ENCODE results near the gene TNFRSF14. TPM values are rescaled to one million over a fixed set of nuclear protein-coding genes. Genes with fewer than 3 reads are reported as not detected.

TNFRSF14 gene
- total RNA-seq, 1 donor from 2014 or later = 0.36 TPM

DNA sequence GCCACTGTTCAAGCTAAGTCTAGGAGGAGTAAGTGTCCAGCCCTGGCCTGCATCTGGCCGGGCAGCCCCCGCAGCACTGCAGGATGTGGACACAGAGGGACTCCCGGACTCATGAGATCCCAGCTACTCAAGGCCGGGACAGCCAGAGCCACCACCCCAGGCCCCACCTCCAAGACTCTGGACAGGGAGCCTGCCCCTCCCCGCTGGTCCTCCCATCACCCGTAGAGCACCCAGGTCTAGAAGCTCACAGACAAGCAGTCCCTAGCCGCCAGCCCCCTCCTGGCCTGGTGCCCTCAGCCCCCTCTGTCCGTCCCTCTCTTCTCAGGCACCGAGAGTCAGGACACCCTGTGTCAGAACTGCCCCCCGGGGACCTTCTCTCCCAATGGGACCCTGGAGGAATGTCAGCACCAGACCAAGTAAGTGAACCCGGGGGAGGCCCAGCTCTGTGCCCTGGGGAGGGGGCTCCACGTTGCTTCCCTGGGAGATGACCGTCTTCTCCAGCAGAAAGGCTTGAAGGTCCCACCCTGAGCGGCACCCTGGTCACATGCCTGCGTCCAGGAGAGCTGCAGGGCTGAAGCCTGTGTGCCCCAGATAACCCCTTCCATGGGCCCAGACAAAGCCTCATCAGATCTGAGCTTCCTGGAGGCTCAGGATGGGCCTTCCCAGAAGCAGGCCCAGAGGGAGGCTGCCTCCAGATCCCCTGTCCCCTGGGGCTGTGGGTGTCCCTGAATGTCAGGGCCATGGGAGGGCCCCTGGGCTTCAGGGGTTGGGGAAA is 4.3 kb downstream of the TNFRSF14 start:
- DNase-seq (ENCODE audit: low read depth) (no peak), FAIRE-seq (no peak)
- TF ChIP-seq EZH2 (IDR thresholded peaks at IDR 0.05; ENCODE audit: insufficient read depth, low read length) = no peak
- TF ChIP-seq, protein P1, sequence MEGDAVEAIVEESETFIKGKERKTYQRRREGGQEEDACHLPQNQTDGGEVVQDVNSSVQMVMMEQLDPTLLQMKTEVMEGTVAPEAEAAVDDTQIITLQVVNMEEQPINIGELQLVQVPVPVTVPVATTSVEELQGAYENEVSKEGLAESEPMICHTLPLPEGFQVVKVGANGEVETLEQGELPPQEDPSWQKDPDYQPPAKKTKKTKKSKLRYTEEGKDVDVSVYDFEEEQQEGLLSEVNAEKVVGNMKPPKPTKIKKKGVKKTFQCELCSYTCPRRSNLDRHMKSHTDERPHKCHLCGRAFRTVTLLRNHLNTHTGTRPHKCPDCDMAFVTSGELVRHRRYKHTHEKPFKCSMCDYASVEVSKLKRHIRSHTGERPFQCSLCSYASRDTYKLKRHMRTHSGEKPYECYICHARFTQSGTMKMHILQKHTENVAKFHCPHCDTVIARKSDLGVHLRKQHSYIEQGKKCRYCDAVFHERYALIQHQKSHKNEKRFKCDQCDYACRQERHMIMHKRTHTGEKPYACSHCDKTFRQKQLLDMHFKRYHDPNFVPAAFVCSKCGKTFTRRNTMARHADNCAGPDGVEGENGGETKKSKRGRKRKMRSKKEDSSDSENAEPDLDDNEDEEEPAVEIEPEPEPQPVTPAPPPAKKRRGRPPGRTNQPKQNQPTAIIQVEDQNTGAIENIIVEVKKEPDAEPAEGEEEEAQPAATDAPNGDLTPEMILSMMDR (IDR thresholded peaks at IDR 0.05; ENCODE audit: insufficient read depth, low read depth, low read length) = no peak
- Mint-ChIP-seq H3K4me3 (ENCODE audit: unreplicated experiment) (no peak overlapping the region), H3K4me1 (ENCODE audit: low read depth, unreplicated experiment) (no peaks in the 10 kb centered on the region), H3K36me3 (ENCODE audit: low read depth, unreplicated experiment) (no peaks in the 10 kb centered on the region), H3K27ac (ENCODE audit: unreplicated experiment) (no peak overlapping the region), H3K9me3 (ENCODE audit: unreplicated experiment) (no peaks in the 10 kb centered on the region), H3K27me3 (ENCODE audit: low read depth, unreplicated experiment) (peaks cover 17% of the 10 kb centered on the region)
- H3K4me2 ChIP-seq (ENCODE audit: low read length) = no peak overlapping the region
- H3K36me3 ChIP-seq (ENCODE audit: insufficient read depth, low read length) = no peaks in the 10 kb centered on the region
- no peaks in the 10 kb centered on the region for H4K20me1 ChIP-seq (ENCODE audit: insufficient read depth, low read length)
- H3K27ac ChIP-seq (ENCODE audit: low read depth, low read length) = no peak overlapping the region
- H3K27me3 ChIP-seq (ENCODE audit: insufficient read depth, low read length) = no peaks in the 10 kb centered on the region
- H3K9me3 ChIP-seq (ENCODE audit: insufficient read depth, low read depth, low read length) = no peaks in the 10 kb centered on the region
- H3K79me2 ChIP-seq (ENCODE audit: insufficient read depth, low read length) = no peaks in the 10 kb centered on the region
- no peak overlapping the region for H3K9ac ChIP-seq (ENCODE audit: low read length)
- no peak overlapping the region for H2AFZ ChIP-seq (ENCODE audit: low read depth, low read length)
- H3K4me1 ChIP-seq (ENCODE audit: insufficient read depth, low read length) = peaks cover 9% of the 10 kb centered on the region
- H3K4me3 ChIP-seq (ENCODE audit: insufficient read depth, low read depth, low read length) = no peak overlapping the region

DNA sequence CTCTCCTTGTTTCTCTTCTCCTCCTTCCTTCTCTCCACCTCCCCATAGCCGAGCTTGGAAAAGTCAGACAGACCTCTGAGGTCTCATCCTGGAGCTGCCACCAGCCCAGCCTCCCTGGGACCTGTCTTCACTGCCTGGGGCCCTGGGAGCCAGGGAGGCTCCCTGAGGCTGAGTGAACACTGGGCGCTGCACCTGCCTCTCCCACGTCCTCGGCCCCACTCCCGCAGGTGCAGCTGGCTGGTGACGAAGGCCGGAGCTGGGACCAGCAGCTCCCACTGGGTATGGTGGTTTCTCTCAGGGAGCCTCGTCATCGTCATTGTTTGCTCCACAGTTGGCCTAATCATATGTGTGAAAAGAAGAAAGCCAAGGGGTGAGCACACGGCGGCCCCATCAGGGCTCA is 5.3 kb downstream of the TNFRSF14 start:
- H3K4me1 Mint-ChIP-seq (ENCODE audit: low read depth, unreplicated experiment) = peaks cover 5% of the 10 kb centered on the region
- H3K27me3 Mint-ChIP-seq (ENCODE audit: low read depth, unreplicated experiment) = peaks cover 15% of the 10 kb centered on the region
- Histone ChIP-seq H3K27ac (ENCODE audit: low read depth, low read length) (no peak overlapping the region), H3K4me2 (ENCODE audit: low read length) (no peak overlapping the region), H3K4me1 (ENCODE audit: insufficient read depth, low read length) (peaks cover 2% of the 10 kb centered on the region), H4K20me1 (ENCODE audit: insufficient read depth, low read length) (no peaks in the 10 kb centered on the region), H3K79me2 (ENCODE audit: insufficient read depth, low read length) (no peaks in the 10 kb centered on the region), H3K9me3 (ENCODE audit: insufficient read depth, low read depth, low read length) (no peaks in the 10 kb centered on the region), H3K4me3 (ENCODE audit: insufficient read depth, low read depth, low read length) (no peak overlapping the region), H3K27me3 (ENCODE audit: insufficient read depth, low read length) (no peaks in the 10 kb centered on the region), H3K36me3 (ENCODE audit: insufficient read depth, low read length) (no peaks in the 10 kb centered on the region), H3K9ac (ENCODE audit: low read length) (no peak overlapping the region), H2AFZ (ENCODE audit: low read depth, low read length) (no peak overlapping the region)
- FAIRE-seq = no peak
- H3K27ac Mint-ChIP-seq (ENCODE audit: unreplicated experiment) = no peak overlapping the region
- no peaks in the 10 kb centered on the region for H3K36me3 Mint-ChIP-seq (ENCODE audit: low read depth, unreplicated experiment)
- no peak for DNase-seq (ENCODE audit: low read depth)
- TF ChIP-seq, protein P1 (IDR thresholded peaks at IDR 0.05; ENCODE audit: insufficient read depth, low read depth, low read length) = no peak
- TF ChIP-seq EZH2 (IDR thresholded peaks at IDR 0.05; ENCODE audit: insufficient read depth, low read length) = no peak
- no peak overlapping the region for H3K4me3 Mint-ChIP-seq (ENCODE audit: unreplicated experiment)
- no peaks in the 10 kb centered on the region for H3K9me3 Mint-ChIP-seq (ENCODE audit: unreplicated experiment)
